CD8-positive, alpha-beta memory T cell (primary cell): ENCODE data around the gene KXD1. TPM values are rescaled to one million over a fixed set of nuclear protein-coding genes. Genes with fewer than 3 reads are reported as not detected.
"Not testable (repeated sequence)": the region's sequence is repeated elsewhere in the genome, so short reads cannot be mapped to it uniquely, and the experiment has no call there.

Source experiments
- CTCF ChIA-PET: fragments of 350-600 bp; sonication (Branson Sonifier 250); formaldehyde crosslinking; loops from one replicate; lab custom pipeline; 2021; ENCODE audit warnings: antibody characterized with exemption; lab: Charles Lee
- POLR2A ChIA-PET: fragments of 350-600 bp; sonication (Branson Sonifier 250); formaldehyde crosslinking; loops from one replicate; lab custom pipeline; 2021; ENCODE audit warnings: antibody characterized with exemption; lab: Charles Lee
- DNase-seq, 5 donors: peaks; one replicate each; pipeline versions ENCODE4 v3.0.0 to v3.0.0-alpha.2; 2020 to 2022; ENCODE audit warnings: mixed read lengths in 1 of 5
- H3K27ac ChIP-seq: one replicate; pipeline ENCODE4 v1.7.0; 2013; ENCODE audit warnings: low read depth, mild to moderate bottlenecking, low read length, moderate library complexity
- H3K27me3 ChIP-seq: 2 replicates; pipeline ENCODE4 v1.7.0; 2013; ENCODE audit warnings: low read length, mild to moderate bottlenecking; ENCODE audit not compliant: insufficient read depth, poor library complexity, severe bottlenecking
- H3K36me3 ChIP-seq: 2 replicates; pipeline ENCODE4 v1.7.0; 2013; ENCODE audit warnings: mild to moderate bottlenecking, low read length, moderate library complexity; ENCODE audit not compliant: insufficient read depth
- H3K4me1 ChIP-seq: 2 replicates; pipeline ENCODE4 v1.7.0; 2013; ENCODE audit warnings: mild to moderate bottlenecking, low read length, moderate library complexity; ENCODE audit not compliant: insufficient read depth
- H3K4me3 ChIP-seq: 2 replicates; pipeline ENCODE4 v1.7.0; 2013; ENCODE audit warnings: mild to moderate bottlenecking, low read length
- H3K9me3 ChIP-seq: 2 replicates; pipeline ENCODE4 v1.7.0; 2013; ENCODE audit warnings: mild to moderate bottlenecking, low read length
- H3K27ac Mint-ChIP-seq, 8 donors: one replicate each; pipeline ENCODE4 v1.8.0; 2020 to 2021; ENCODE audit warnings: mixed read lengths in 8 of 8, mild to moderate bottlenecking in 6 of 8, inconsistent platforms in 3 of 8, moderate library complexity in 3 of 8
- H3K27me3 Mint-ChIP-seq, 2 donors: one replicate each; pipeline ENCODE4 v1.8.0; 2020 to 2021; ENCODE audit warnings: mixed read lengths in 2 of 2, mild to moderate bottlenecking in 1 of 2, moderate library complexity in 1 of 2
- H3K36me3 Mint-ChIP-seq, 3 donors: one replicate each; pipeline ENCODE4 v1.8.0; 2020 to 2021; ENCODE audit warnings: mixed read lengths in 3 of 3, inconsistent platforms in 1 of 3, mild to moderate bottlenecking in 1 of 3
- H3K4me1 Mint-ChIP-seq, 3 donors: one replicate each; pipeline ENCODE4 v1.8.0; 2020 to 2021; ENCODE audit warnings: mixed read lengths in 3 of 3, inconsistent platforms in 1 of 3, mild to moderate bottlenecking in 1 of 3
- H3K4me3 Mint-ChIP-seq, 7 donors: one replicate each; pipeline ENCODE4 v1.8.0; 2020 to 2021; ENCODE audit warnings: mixed read lengths in 7 of 7, mild to moderate bottlenecking in 6 of 7, moderate library complexity in 4 of 7, inconsistent platforms in 2 of 7
- H3K9me3 Mint-ChIP-seq, 5 donors: one replicate each; pipeline ENCODE4 v1.8.0; 2020 to 2022; ENCODE audit warnings: mixed read lengths in 5 of 5, mild to moderate bottlenecking in 3 of 5, moderate library complexity in 2 of 5, inconsistent platforms in 1 of 5
- polyA plus RNA-seq: library from polyadenylated mRNA; unstranded; fragments of 300-500 nt; fragmentation: Illumina TruSeq; gene quantifications from one replicate; pipeline ENCODE4 v1.2.3, GENCODE V29; 2021
- total RNA-seq, 2 experiments: library from RNA; stranded (reverse); gene quantifications; one replicate each; pipeline ENCODE4 v1.2.3, GENCODE V29; 2021

Gene KXD1
- total and polyA plus RNA-seq, 3 experiments from 2014 or later = 84.4 to 128 (median 127) TPM

DNA sequence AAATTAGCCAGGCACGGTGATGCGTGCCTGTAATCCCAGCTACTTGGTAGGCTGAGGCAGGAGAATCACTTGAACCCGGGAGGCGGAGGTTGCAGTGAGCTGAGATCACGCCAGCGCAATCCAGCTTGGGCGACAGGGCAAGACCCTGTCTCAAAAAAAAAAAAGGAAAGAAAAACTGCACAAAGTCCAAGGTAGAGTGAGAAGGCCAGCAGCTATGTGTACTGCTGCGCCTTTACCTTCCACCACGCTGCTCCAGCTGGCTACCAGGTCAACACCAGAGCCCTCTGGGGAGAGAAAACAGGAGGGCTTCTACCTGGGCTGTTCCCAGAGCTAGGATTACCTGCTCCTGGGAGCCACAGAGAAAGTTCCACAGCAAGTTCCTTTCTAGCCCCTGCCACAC is 39.0 kb upstream of the KXD1 start:
- H3K4me3 ChIP-seq = no peak overlapping the region
- peaks cover 36% of the 10 kb centered on the region for H3K4me1 ChIP-seq
- no peak for DNase-seq
- H3K27ac ChIP-seq = no peak overlapping the region
- H3K36me3 ChIP-seq = no peaks in the 10 kb centered on the region
- CTCF ChIA-PET = interaction anchor here (0.6 to 6.6 kb wide), 9 partner anchors 8 to 70 kb away, joined by 3 to 81 read pairs (median 27); partner anchors contain the start of genes REX1BD and UBA52
- peak overlapping the region in 5 of 7 donors; percentile 38 to 97 (median 66) for H3K4me3 Mint-ChIP-seq
- H3K27me3 ChIP-seq = no peaks in the 10 kb centered on the region
- peaks cover 0 to 26% (median 0%) of the 10 kb centered on the region in 3 donors for H3K36me3 Mint-ChIP-seq
- H3K27ac Mint-ChIP-seq = peak overlapping the region in 5 of 8 donors; percentile 79 to 96 (median 79)
- POLR2A ChIA-PET = interaction anchor here (0.6 to 3.5 kb wide), 3 partner anchors 10 to 23 kb away, joined by 3 to 38 read pairs (median 5); no protein-coding TSS in a partner anchor
- H3K9me3 ChIP-seq = no peaks in the 10 kb centered on the region
- H3K27me3 Mint-ChIP-seq = peaks cover 0 to 2% of the 10 kb centered on the region in 2 donors
- no peaks in the 10 kb centered on the region for H3K9me3 Mint-ChIP-seq
- H3K4me1 Mint-ChIP-seq = peaks cover 45 to 61% (median 55%) of the 10 kb centered on the region in 3 donors

DNA sequence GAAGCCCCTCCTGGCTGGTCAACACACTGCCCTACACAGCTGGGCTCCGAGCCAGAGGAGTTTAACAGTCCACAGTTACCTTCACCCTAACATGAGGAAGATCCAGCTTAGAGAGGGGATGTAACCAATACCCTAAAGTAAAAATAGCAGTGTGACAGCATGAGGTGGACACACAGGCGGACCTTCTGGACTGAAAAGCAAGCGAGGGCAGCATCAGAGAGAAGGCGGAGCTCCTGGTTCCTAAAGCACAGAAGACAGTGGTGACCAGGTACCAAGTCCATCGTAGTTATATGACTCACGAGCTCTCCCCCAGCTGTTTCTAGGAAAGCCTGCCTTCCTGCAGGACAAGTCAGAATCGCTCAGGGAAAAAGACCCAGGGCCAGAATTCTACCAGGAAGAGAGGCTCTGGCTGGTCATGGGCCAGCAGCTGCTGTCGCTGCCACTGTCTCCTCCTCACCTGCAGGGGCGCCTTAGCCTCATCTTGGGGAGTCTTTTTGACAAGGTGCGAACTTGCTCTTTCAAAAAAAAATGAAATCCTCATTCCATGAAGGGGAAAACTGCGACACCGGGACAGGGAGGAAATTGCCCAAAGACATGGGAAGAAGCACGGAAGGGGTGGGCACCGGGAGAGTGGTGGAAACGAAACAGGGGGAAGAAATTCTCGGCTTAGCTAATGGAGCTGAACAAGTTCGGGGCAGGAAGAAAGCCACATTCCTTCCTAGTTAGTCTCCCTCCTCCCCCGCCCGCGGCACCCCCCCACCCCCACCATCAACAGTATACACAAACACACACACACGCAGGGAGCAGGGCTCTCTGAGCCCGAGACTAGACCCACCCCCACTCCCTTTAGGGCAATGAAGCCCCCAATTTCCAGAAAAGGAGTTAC is 37.5 kb upstream of the KXD1 start:
- CTCF ChIA-PET = interaction anchor here (0.6 to 6.6 kb wide), 36 partner anchors 10 to 519 kb away, joined by 3 to 81 read pairs (median 4); partner anchors contain the start of genes FKBP8, KXD1, REX1BD and UBA52
- POLR2A ChIA-PET = interaction anchor here (0.5 to 3.5 kb wide), 9 partner anchors 18 to 239 kb away, joined by 3 to 38 read pairs (median 4); partner anchors contain the start of genes REX1BD and UBA52
- Histone ChIP-seq H3K9me3 (no peaks in the 10 kb centered on the region), H3K4me1 (peaks cover 27% of the 10 kb centered on the region), H3K4me3 (peak overlapping the region; percentile 76), H3K36me3 (no peaks in the 10 kb centered on the region), H3K27ac (peak overlapping the region; percentile 92), H3K27me3 (no peaks in the 10 kb centered on the region)
- H3K27me3 Mint-ChIP-seq = peaks cover 0 to 2% of the 10 kb centered on the region in 2 donors
- H3K27ac Mint-ChIP-seq = peak overlapping the region; percentile 79 to 100 (median 96)
- peaks cover 0 to 20% (median 0%) of the 10 kb centered on the region in 3 donors for H3K36me3 Mint-ChIP-seq
- peaks cover 38 to 47% (median 41%) of the 10 kb centered on the region in 3 donors for H3K4me1 Mint-ChIP-seq
- peak; percentile 39 to 74 (median 57) for DNase-seq
- peak overlapping the region; percentile 87 to 98 (median 94) for H3K4me3 Mint-ChIP-seq
- no peaks in the 10 kb centered on the region for H3K9me3 Mint-ChIP-seq

DNA sequence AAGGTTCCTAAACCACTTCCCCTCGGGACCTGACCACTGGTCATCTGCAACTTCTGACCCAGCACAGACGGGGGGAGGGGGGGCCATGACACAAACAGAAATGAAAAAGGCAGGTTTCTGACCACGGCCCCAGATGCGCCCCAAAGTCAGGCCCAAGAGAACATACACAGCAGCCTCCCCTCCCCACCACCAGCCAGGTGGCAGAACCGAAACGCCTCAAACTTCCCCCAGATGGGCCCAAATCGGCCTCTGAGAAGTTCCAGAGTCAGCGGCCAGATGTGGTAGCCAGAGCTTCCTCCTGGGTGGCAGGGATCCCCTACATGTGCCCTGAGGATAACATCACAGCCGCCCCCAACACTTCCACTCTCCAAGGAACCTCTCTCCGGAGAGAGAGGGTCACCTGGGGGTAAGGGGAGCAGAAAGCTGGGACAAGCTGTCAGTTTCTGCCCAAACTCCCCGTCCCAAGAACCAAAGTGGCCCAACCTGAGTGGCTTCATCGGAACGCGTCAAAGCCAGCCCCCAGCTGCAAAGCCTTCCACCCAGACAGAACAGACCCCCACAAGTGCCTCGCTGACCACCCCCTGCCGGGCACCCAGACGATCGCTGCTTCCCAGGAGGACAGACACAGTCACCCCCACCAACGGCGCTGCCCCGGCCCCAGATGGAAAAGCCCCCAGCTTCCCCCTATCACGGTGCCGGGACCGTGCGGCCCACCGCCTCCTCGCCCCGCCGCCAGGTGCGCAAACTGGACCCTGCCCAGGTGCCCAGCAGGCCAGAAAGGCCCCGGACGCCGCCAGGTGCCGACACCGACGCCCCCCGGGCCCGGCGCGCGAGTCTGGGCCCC is 36.6 kb upstream of the KXD1 start:
- ChIA-PET CTCF (interaction anchor here (0.8 to 6.6 kb wide), 29 partner anchors 12 to 398 kb away, joined by 3 to 81 read pairs (median 5); partner anchors contain the start of genes COPE, DDX49, FKBP8 and REX1BD), POLR2A (interaction anchor here (1.0 to 3.5 kb wide), 11 partner anchors 14 to 240 kb away, joined by 3 to 38 read pairs (median 6); partner anchors contain the start of genes KXD1, REX1BD and UBA52)
- Mint-ChIP-seq H3K4me3 (peak overlapping the region; percentile 87 to 98 (median 94)), H3K4me1 (peaks cover 31 to 39% (median 35%) of the 10 kb centered on the region in 3 donors), H3K27ac (peak overlapping the region; percentile 79 to 100 (median 96)), H3K27me3 (peaks cover 0 to 2% of the 10 kb centered on the region in 2 donors), H3K36me3 (peaks cover 0 to 16% (median 0%) of the 10 kb centered on the region in 3 donors), H3K9me3 (no peaks in the 10 kb centered on the region)
- no peaks in the 10 kb centered on the region for H3K36me3 ChIP-seq
- H3K27me3 ChIP-seq = no peaks in the 10 kb centered on the region
- peak overlapping the region; percentile 76 for H3K4me3 ChIP-seq
- DNase-seq = peak in 2 of 5 donors; percentile 25 to 58
- H3K9me3 ChIP-seq = no peaks in the 10 kb centered on the region
- H3K27ac ChIP-seq = peak overlapping the region; percentile 92
- peaks cover 24% of the 10 kb centered on the region for H3K4me1 ChIP-seq

DNA sequence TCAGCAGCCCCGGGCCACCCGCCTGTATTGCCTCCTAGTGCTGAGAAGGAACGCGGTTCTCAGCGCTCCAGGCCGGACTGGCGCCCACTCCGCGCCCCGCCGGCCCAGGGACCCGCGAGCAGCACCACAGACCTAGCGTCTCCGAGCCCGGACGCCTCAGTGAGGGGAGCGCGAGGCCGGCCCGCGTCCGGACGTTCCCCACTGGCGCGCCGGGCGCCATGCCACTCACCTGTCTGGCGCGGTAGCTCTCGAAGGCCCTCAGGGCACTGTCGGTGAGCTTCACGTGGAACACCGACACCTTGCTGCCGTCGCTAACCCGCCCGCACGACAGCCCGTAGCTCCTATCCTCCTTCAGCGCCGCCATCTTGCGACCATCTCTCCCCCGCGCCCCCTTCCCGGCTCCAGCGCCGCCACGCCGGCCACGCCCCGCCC is 36.0 kb upstream of the KXD1 start, which contains the start of gene ELL:
Gene ELL, minus strand, starts transcription at position 379 of the 432 bp plus-strand sequence. Its CDS starts 15 bp downstream, at position 364.
- peak within 1 kb of the TSS; percentile 92 for H3K27ac ChIP-seq
- Mint-ChIP-seq H3K27ac (peak within 1 kb of the TSS; percentile 79 to 100 (median 98)), H3K9me3 (no peaks in the 10 kb centered on the region), H3K4me1 (peaks cover 24 to 32% (median 29%) of the 10 kb centered on the region in 3 donors), H3K27me3 (peaks cover 0 to 2% of the 10 kb centered on the region in 2 donors), H3K4me3 (peak within 1 kb of the TSS; percentile 87 to 98 (median 94)), H3K36me3 (peaks cover 0 to 14% (median 0%) of the 10 kb centered on the region in 3 donors)
- H3K27me3 ChIP-seq = no peaks in the 10 kb centered on the region
- H3K4me3 ChIP-seq = peak within 1 kb of the TSS; percentile 76
- peaks cover 18% of the 10 kb centered on the region for H3K4me1 ChIP-seq
- ChIA-PET CTCF (interaction anchor here (0.8 to 6.6 kb wide), 16 partner anchors 13 to 397 kb away, joined by 3 to 81 read pairs (median 6); partner anchors contain the start of genes COPE, DDX49, REX1BD and UBA52), POLR2A (interaction anchor here (0.6 to 3.5 kb wide), 7 partner anchors 13 to 241 kb away, joined by 3 to 38 read pairs (median 6); partner anchors contain the start of genes KXD1, REX1BD and UBA52)
- DNase-seq = no peak
- H3K9me3 ChIP-seq = no peaks in the 10 kb centered on the region
- no peaks in the 10 kb centered on the region for H3K36me3 ChIP-seq

DNA sequence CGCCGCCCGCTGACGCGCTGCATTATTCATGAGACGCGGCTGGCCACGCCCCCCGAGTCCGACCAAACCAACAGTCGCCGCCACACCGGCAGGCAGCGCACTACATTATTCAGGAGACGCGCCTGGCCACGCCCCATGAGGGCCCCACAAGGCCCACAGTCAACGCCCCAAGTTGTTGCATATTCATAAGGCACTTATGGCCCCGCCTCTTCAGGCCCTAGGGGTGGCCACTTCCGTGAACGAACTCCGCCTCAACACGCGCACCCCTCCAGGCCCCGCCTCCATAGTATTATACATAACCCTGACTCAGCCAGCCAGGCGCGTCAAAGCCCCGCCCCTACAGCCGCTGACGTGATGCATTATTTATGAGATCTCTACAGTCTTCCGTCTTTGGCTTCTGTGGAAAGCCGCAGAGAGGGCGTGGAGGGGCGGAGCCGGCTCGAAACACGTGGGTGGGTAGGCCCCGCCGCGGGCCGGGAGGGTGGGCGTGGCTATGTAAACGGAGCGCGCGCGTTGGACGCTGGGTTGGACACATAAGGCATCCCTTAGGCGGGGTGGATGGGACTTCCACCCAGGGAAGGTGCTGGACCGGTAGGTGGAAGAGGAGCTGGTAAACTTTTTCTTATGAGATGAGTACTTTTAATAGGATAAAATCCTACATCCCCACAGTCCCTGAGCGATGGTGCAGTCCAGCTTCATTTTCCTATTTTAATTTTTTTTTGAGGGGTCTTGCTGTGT is 35.4 kb upstream of the KXD1 start:
- peaks cover 0 to 2% of the 10 kb centered on the region in 2 donors for H3K27me3 Mint-ChIP-seq
- peak overlapping the region; percentile 87 to 98 (median 94) for H3K4me3 Mint-ChIP-seq
- peak; percentile 100 for DNase-seq
- no peaks in the 10 kb centered on the region for H3K9me3 Mint-ChIP-seq
- peak overlapping the region; percentile 92 for H3K27ac ChIP-seq
- H3K4me1 ChIP-seq = peaks cover 13% of the 10 kb centered on the region
- no peaks in the 10 kb centered on the region for H3K36me3 ChIP-seq
- H3K27me3 ChIP-seq = no peaks in the 10 kb centered on the region
- ChIA-PET POLR2A (interaction anchor here (0.6 to 3.5 kb wide), 9 partner anchors 14 to 310 kb away, joined by 3 to 38 read pairs (median 6); partner anchors contain the start of genes KXD1, REX1BD, UBA52 and UPF1), CTCF (interaction anchor here (0.9 to 6.6 kb wide), 12 partner anchors 14 to 397 kb away, joined by 3 to 81 read pairs (median 8); partner anchors contain the start of genes COPE, DDX49, FKBP8 and REX1BD)
- H3K4me3 ChIP-seq = peak overlapping the region; percentile 4
- peak overlapping the region; percentile 79 to 99 (median 96) for H3K27ac Mint-ChIP-seq
- H3K36me3 Mint-ChIP-seq = peaks cover 0 to 14% (median 0%) of the 10 kb centered on the region in 3 donors
- H3K4me1 Mint-ChIP-seq = peaks cover 21 to 28% (median 25%) of the 10 kb centered on the region in 3 donors
- no peaks in the 10 kb centered on the region for H3K9me3 ChIP-seq

DNA sequence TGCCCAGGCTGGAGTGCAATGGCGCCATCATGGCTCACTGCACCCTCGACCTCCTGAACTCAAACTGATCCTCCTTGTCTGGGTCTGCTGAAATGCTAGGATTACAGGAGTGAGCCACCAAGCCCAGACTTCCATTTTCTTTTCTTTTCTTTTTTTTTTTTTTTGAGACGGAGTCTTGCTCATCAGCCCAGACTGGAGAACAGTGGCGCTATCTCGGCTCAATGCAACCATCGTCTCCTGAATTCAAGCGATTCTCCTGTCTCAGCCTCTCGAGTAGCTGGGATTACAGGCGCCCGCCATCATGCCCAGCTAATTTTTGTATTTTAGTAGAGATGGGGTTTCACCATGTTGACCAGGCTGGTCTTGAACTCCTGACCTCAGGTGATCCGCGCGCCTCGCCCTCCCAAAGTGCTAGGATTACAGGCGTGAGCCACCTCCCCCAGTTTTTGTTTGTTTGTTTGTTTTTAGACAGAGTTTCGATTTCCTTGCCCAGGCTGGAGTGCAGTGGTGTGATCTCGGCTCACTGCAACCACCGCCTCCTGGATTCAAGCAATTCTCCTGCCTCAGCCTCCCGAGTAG is 34.7 kb upstream of the KXD1 start:
- H3K27me3 Mint-ChIP-seq, H3K9me3 ChIP-seq, H3K27me3 ChIP-seq, H3K9me3 Mint-ChIP-seq, H3K36me3 ChIP-seq, DNase-seq: not testable (repeated sequence)
- Histone ChIP-seq H3K27ac (peak overlapping the region; percentile 78), H3K4me1 (peaks cover 13% of the 10 kb centered on the region), H3K4me3 (peak overlapping the region; percentile 4)
- peak overlapping the region in 7 of 8 donors; percentile 79 to 99 (median 96) for H3K27ac Mint-ChIP-seq
- POLR2A ChIA-PET = interaction anchor here (0.7 to 2.6 kb wide), 6 partner anchors 16 to 309 kb away, joined by 3 to 17 read pairs (median 6); partner anchors contain the start of genes KXD1, REX1BD, UBA52 and UPF1
- peak overlapping the region in 5 of 7 donors; percentile 91 to 98 (median 95) for H3K4me3 Mint-ChIP-seq
- CTCF ChIA-PET = interaction anchor here (0.9 to 6.6 kb wide), 9 partner anchors 21 to 71 kb away, joined by 3 to 71 read pairs (median 5); partner anchors contain the start of genes FKBP8, REX1BD and UBA52
- peaks cover 19 to 26% (median 20%) of the 10 kb centered on the region in 3 donors for H3K4me1 Mint-ChIP-seq
- H3K36me3 Mint-ChIP-seq = peaks cover 0 to 14% (median 0%) of the 10 kb centered on the region in 3 donors
